Activated T-cell treated with anti-CD3 and anti-CD28 coated beads, Interleukin-2, amount 50 U/mL, for 24 hours (primary cell): ENCODE results near the gene GABRR1.
"Not testable (repeated sequence)": the region's sequence is repeated elsewhere in the genome, so short reads cannot be mapped to it uniquely, and the experiment has no call there.

ENCODE experiments used
- DNase-seq: peaks from one replicate; pipeline ENCODE4 v3.0.0-alpha.2; 2020
- H3K27ac Mint-ChIP-seq: 2 replicates; pipeline ENCODE4 v1.8.0; 2020; ENCODE audit warnings: mild to moderate bottlenecking, mixed read lengths
- H3K27me3 Mint-ChIP-seq: 2 replicates; pipeline ENCODE4 v1.8.0; 2020; ENCODE audit warnings: mixed read lengths
- H3K36me3 Mint-ChIP-seq: 2 replicates; pipeline ENCODE4 v1.8.0; 2020; ENCODE audit warnings: low read depth, mixed read lengths
- H3K4me1 Mint-ChIP-seq: 2 replicates; pipeline ENCODE4 v1.8.0; 2020; ENCODE audit warnings: low read depth, mixed read lengths
- H3K4me3 Mint-ChIP-seq: 2 replicates; pipeline ENCODE4 v1.8.0; 2020; ENCODE audit warnings: mild to moderate bottlenecking, moderate library complexity, mixed read lengths
- H3K9me3 Mint-ChIP-seq: 2 replicates; pipeline ENCODE4 v1.8.0; 2020; ENCODE audit warnings: mixed read lengths

The GABRR1 gene

GRCh38 chr6:89242574-89243330, 25.6 kb upstream of the GABRR1 start:
- no peaks in the 10 kb centered on the region for H3K9me3 Mint-ChIP-seq
- H3K4me1 Mint-ChIP-seq = peaks cover 17% of the 10 kb centered on the region
- H3K4me3 Mint-ChIP-seq = no peak overlapping the region
- H3K27ac Mint-ChIP-seq = no peak overlapping the region
- H3K27me3 Mint-ChIP-seq = peaks cover 4% of the 10 kb centered on the region
- no peaks in the 10 kb centered on the region for H3K36me3 Mint-ChIP-seq
- no peak for DNase-seq

GRCh38 chr6:89239338-89239737, 22.2 kb upstream of the GABRR1 start:
- Mint-ChIP-seq H3K4me3 (no peak overlapping the region), H3K27ac (no peak overlapping the region), H3K36me3 (no peaks in the 10 kb centered on the region), H3K9me3 (no peaks in the 10 kb centered on the region), H3K4me1 (peaks cover 17% of the 10 kb centered on the region), H3K27me3 (peaks cover 9% of the 10 kb centered on the region)
- DNase-seq = no peak

- Mint-ChIP-seq H3K4me1 (peaks cover 19% of the 10 kb centered on the region), H3K27ac (no peak overlapping the region), H3K36me3 (no peaks in the 10 kb centered on the region), H3K4me3 (no peak overlapping the region), H3K9me3 (no peaks in the 10 kb centered on the region), H3K27me3 (peaks cover 26% of the 10 kb centered on the region)
- DNase-seq = no peak
Observed at GRCh38 chr6:89237158-89237557, 20.0 kb upstream of the GABRR1 start.

- H3K27ac Mint-ChIP-seq, H3K36me3 Mint-ChIP-seq, H3K9me3 Mint-ChIP-seq, H3K4me1 Mint-ChIP-seq: not testable (repeated sequence)
- peak; percentile 32 for DNase-seq
- peak overlapping the region; percentile 66 for H3K4me3 Mint-ChIP-seq
- peaks cover 33% of the 10 kb centered on the region for H3K27me3 Mint-ChIP-seq
Observed at GRCh38 chr6:89233605-89234004, 16.4 kb upstream of the GABRR1 start.

- Mint-ChIP-seq H3K27me3 (peaks cover under 1% of the 10 kb centered on the region), H3K9me3 (no peaks in the 10 kb centered on the region), H3K27ac (no peak overlapping the region), H3K4me1 (no peaks in the 10 kb centered on the region), H3K4me3 (no peak overlapping the region), H3K36me3 (no peaks in the 10 kb centered on the region)
- DNase-seq = no peak
Observed at GRCh38 chr6:89222712-89223039, 5.5 kb upstream of the GABRR1 start.

GRCh38 chr6:89221971-89222711, 5.0 kb upstream of the GABRR1 start:
- no peaks in the 10 kb centered on the region for H3K9me3 Mint-ChIP-seq
- no peak overlapping the region for H3K27ac Mint-ChIP-seq
- peaks cover 2% of the 10 kb centered on the region for H3K27me3 Mint-ChIP-seq

GRCh38 chr6:89221129-89221528, 4.0 kb upstream of the GABRR1 start:
- no peak for DNase-seq
- no peaks in the 10 kb centered on the region for H3K4me1 Mint-ChIP-seq
- no peaks in the 10 kb centered on the region for H3K36me3 Mint-ChIP-seq
- H3K4me3 Mint-ChIP-seq = no peak overlapping the region
- H3K27ac Mint-ChIP-seq = no peak overlapping the region
- H3K27me3 Mint-ChIP-seq = peaks cover 2% of the 10 kb centered on the region
- H3K9me3 Mint-ChIP-seq = no peaks in the 10 kb centered on the region

More at GRCh38 chr6:89221971-89222711, 5.0 kb upstream of the GABRR1 start:
- Mint-ChIP-seq H3K4me1 (no peaks in the 10 kb centered on the region), H3K4me3 (no peak overlapping the region), H3K36me3 (no peaks in the 10 kb centered on the region)
- no peak for DNase-seq

GRCh38 chr6:89216411-89216810, 747 bp downstream of the GABRR1 start:
- no peaks in the 10 kb centered on the region for H3K9me3 Mint-ChIP-seq

GRCh38 chr6:89215391-89215790, 1.8 kb downstream of the GABRR1 start:
- Mint-ChIP-seq H3K9me3 (no peaks in the 10 kb centered on the region), H3K27me3 (peaks cover 2% of the 10 kb centered on the region), H3K27ac (no peak overlapping the region), H3K4me3 (no peak overlapping the region), H3K4me1 (no peaks in the 10 kb centered on the region), H3K36me3 (no peaks in the 10 kb centered on the region)
- no peak for DNase-seq

More at GRCh38 chr6:89216411-89216810, 747 bp downstream of the GABRR1 start:
- H3K36me3 Mint-ChIP-seq = no peaks in the 10 kb centered on the region
- DNase-seq = no peak
- no peak overlapping the region for H3K4me3 Mint-ChIP-seq
- H3K4me1 Mint-ChIP-seq = no peaks in the 10 kb centered on the region
- H3K27me3 Mint-ChIP-seq = peaks cover 2% of the 10 kb centered on the region
- H3K27ac Mint-ChIP-seq = no peak overlapping the region

- DNase-seq = no peak
- no peaks in the 10 kb centered on the region for H3K36me3 Mint-ChIP-seq
- H3K27me3 Mint-ChIP-seq = peaks cover 2% of the 10 kb centered on the region
- no peaks in the 10 kb centered on the region for H3K4me1 Mint-ChIP-seq
- H3K4me3 Mint-ChIP-seq = no peak overlapping the region
- no peaks in the 10 kb centered on the region for H3K9me3 Mint-ChIP-seq
- H3K27ac Mint-ChIP-seq = no peak overlapping the region
Observed at GRCh38 chr6:89214197-89214596, 3.0 kb downstream of the GABRR1 start.

GRCh38 chr6:89212472-89212871, 4.7 kb downstream of the GABRR1 start:
- no peak for DNase-seq
- no peaks in the 10 kb centered on the region for H3K9me3 Mint-ChIP-seq
- no peaks in the 10 kb centered on the region for H3K27me3 Mint-ChIP-seq
- no peak overlapping the region for H3K4me3 Mint-ChIP-seq
- no peak overlapping the region for H3K27ac Mint-ChIP-seq
- no peaks in the 10 kb centered on the region for H3K36me3 Mint-ChIP-seq
- no peaks in the 10 kb centered on the region for H3K4me1 Mint-ChIP-seq

- Mint-ChIP-seq H3K4me1 (no peaks in the 10 kb centered on the region), H3K36me3 (no peaks in the 10 kb centered on the region), H3K4me3 (no peak overlapping the region), H3K27ac (no peak overlapping the region), H3K9me3 (no peaks in the 10 kb centered on the region), H3K27me3 (no peaks in the 10 kb centered on the region)
- DNase-seq = no peak
Observed at GRCh38 chr6:89209457-89209856, 7.7 kb downstream of the GABRR1 start.

GRCh38 chr6:89208551-89208950, 8.6 kb downstream of the GABRR1 start:
- no peaks in the 10 kb centered on the region for H3K27me3 Mint-ChIP-seq
- no peaks in the 10 kb centered on the region for H3K36me3 Mint-ChIP-seq
- H3K4me3 Mint-ChIP-seq = no peak overlapping the region
- no peak overlapping the region for H3K27ac Mint-ChIP-seq
- H3K9me3 Mint-ChIP-seq = no peaks in the 10 kb centered on the region
- H3K4me1 Mint-ChIP-seq = no peaks in the 10 kb centered on the region
- no peak for DNase-seq

- H3K9me3 Mint-ChIP-seq = no peaks in the 10 kb centered on the region
- H3K4me1 Mint-ChIP-seq = no peaks in the 10 kb centered on the region
- no peaks in the 10 kb centered on the region for H3K27me3 Mint-ChIP-seq
- no peak for DNase-seq
- no peak overlapping the region for H3K4me3 Mint-ChIP-seq
- H3K27ac Mint-ChIP-seq = no peak overlapping the region
- no peaks in the 10 kb centered on the region for H3K36me3 Mint-ChIP-seq
Observed at GRCh38 chr6:89205819-89206218, 11.3 kb downstream of the GABRR1 start.

- DNase-seq = no peak
- H3K4me1 Mint-ChIP-seq = no peaks in the 10 kb centered on the region
- H3K27me3 Mint-ChIP-seq = no peaks in the 10 kb centered on the region
- H3K9me3 Mint-ChIP-seq = no peaks in the 10 kb centered on the region
- no peak overlapping the region for H3K4me3 Mint-ChIP-seq
- no peak overlapping the region for H3K27ac Mint-ChIP-seq
- H3K36me3 Mint-ChIP-seq = no peaks in the 10 kb centered on the region
Observed at GRCh38 chr6:89204096-89204495, 13.1 kb downstream of the GABRR1 start.
